ENCODE data around the gene SPATS2. TPM values are rescaled to one million over a fixed set of nuclear protein-coding genes. Genes with fewer than 3 reads are reported as not detected.

SPATS2 gene
- total RNA-seq, 2 experiments from 2014 or later = 6.1 to 6.4 TPM

DNA sequence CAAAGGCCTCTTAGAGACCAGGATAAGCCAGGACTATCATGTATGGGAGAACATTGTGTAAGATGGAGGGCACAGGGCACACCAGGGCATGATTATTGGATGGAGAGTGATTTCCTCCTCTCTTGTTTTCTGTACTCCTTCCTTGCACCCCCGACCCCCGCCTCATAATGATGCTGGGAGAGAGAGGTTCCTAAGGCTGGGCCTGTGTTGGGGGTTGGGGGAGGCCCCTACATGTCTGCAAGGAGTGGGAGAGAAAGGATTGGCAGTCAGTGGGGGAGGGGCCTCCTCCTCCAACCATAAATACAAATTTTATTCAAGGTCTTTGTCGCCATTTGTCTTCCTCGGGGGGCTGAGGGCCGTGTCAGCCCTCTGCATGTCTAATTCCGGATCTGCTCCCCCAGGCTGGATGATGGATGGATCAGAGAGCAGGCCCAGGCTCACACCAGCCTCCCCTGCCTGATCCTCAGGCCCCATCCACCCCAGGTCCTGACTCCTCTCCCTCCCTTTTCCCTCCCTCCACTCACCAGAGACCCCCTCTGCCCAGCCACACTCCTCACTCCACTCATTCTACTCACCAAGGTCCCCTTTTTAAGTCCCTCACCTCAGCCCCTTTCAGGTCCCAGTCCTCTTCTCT, 28.3 kb upstream of the SPATS2 start:
- no peaks in the 10 kb centered on the region for H3K36me3 Mint-ChIP-seq (ENCODE audit: low read depth)
- H3K4me3 ChIP-seq (ENCODE audit: low read length) = no peak overlapping the region
- H3K27me3 Mint-ChIP-seq = peaks cover 88% of the 10 kb centered on the region
- no peaks in the 10 kb centered on the region for H3K36me3 ChIP-seq (ENCODE audit: insufficient read depth, low read length)
- ATAC-seq (ENCODE audit: poor library complexity) = no peak
- H3K27me3 ChIP-seq (ENCODE audit: control insufficient read depth in 1 of 2, insufficient read depth in 2 of 2, low read length in 2 of 2) = peaks cover 71 to 81% of the 10 kb centered on the region in 2 experiments
- POLR2A ChIA-PET = interaction anchor here (1.6 to 2.8 kb wide), 2 partner anchors 9 to 16 kb away, joined by 6 to 7 read pairs; partner anchors contain the start of genes DNAJC22 and TROAP
- no peaks in the 10 kb centered on the region for H3K9me3 Mint-ChIP-seq
- peaks cover 53% of the 10 kb centered on the region for H3K4me1 Mint-ChIP-seq (ENCODE audit: low read depth)
- intact Hi-C loops (cut with DNase I, micrococcal nuclease) = no loop called here
- CTCF ChIA-PET = interaction anchor here (1.2 to 2.4 kb wide), 2 partner anchors 9 kb away, joined by 9 to 23 read pairs; no protein-coding TSS in a partner anchor
- H3K27ac Mint-ChIP-seq = no peak overlapping the region
- H3K9me3 ChIP-seq (ENCODE audit: control insufficient read depth in 1 of 2, insufficient read depth in 1 of 2, low read length in 2 of 2) = peaks cover 0 to 8% of the 10 kb centered on the region in 2 experiments
- no peak overlapping the region for H3K27ac ChIP-seq (ENCODE audit: low read depth in 1 of 2, low read length in 2 of 2)
- H3K4me1 ChIP-seq (ENCODE audit: insufficient read depth, low read length) = peaks cover 46% of the 10 kb centered on the region
- no peak for DNase-seq
- TF ChIP-seq, protein P1, sequence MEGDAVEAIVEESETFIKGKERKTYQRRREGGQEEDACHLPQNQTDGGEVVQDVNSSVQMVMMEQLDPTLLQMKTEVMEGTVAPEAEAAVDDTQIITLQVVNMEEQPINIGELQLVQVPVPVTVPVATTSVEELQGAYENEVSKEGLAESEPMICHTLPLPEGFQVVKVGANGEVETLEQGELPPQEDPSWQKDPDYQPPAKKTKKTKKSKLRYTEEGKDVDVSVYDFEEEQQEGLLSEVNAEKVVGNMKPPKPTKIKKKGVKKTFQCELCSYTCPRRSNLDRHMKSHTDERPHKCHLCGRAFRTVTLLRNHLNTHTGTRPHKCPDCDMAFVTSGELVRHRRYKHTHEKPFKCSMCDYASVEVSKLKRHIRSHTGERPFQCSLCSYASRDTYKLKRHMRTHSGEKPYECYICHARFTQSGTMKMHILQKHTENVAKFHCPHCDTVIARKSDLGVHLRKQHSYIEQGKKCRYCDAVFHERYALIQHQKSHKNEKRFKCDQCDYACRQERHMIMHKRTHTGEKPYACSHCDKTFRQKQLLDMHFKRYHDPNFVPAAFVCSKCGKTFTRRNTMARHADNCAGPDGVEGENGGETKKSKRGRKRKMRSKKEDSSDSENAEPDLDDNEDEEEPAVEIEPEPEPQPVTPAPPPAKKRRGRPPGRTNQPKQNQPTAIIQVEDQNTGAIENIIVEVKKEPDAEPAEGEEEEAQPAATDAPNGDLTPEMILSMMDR (IDR thresholded peaks at IDR 0.05) = no peak
- no peak overlapping the region for H3K4me3 Mint-ChIP-seq

DNA sequence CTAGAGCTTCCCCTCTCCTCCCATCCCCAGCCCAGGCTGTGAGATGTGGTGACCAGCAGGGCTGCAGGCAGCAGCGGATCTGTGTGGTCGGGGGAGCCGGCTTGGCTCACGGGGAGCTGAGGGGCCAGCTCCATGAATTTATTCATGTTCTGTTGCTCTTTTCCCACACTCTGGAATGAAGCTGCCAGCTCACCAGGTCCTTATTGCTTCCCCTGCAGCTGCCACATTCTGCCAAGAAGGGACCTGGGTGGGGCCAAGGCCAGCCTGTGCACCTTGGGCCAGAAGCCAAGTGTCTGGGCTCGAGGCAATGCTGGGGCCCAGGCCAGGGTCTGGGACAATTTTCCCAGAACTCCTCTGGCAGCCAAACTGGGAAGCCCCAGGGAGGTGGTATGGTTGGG, 27.8 kb upstream of the SPATS2 start:
- H3K4me3 Mint-ChIP-seq = no peak overlapping the region
- DNase-seq = no peak
- Histone ChIP-seq H3K36me3 (ENCODE audit: insufficient read depth, low read length) (no peaks in the 10 kb centered on the region), H3K4me3 (ENCODE audit: low read length) (no peak overlapping the region), H3K27me3 (ENCODE audit: control insufficient read depth in 1 of 2, insufficient read depth in 2 of 2, low read length in 2 of 2) (peaks cover 70 to 81% of the 10 kb centered on the region in 2 experiments), H3K9me3 (ENCODE audit: control insufficient read depth in 1 of 2, insufficient read depth in 1 of 2, low read length in 2 of 2) (peaks cover 0 to 8% of the 10 kb centered on the region in 2 experiments), H3K27ac (ENCODE audit: low read depth in 1 of 2, low read length in 2 of 2) (no peak overlapping the region), H3K4me1 (ENCODE audit: insufficient read depth, low read length) (peaks cover 51% of the 10 kb centered on the region)
- TF ChIP-seq, protein P1 (IDR thresholded peaks at IDR 0.05) = no peak
- H3K27ac Mint-ChIP-seq = no peak overlapping the region
- peaks cover 89% of the 10 kb centered on the region for H3K27me3 Mint-ChIP-seq
- peaks cover 55% of the 10 kb centered on the region for H3K4me1 Mint-ChIP-seq (ENCODE audit: low read depth)
- no peaks in the 10 kb centered on the region for H3K9me3 Mint-ChIP-seq
- intact Hi-C loops (cut with DNase I, micrococcal nuclease) = no loop called here
- H3K36me3 Mint-ChIP-seq (ENCODE audit: low read depth) = no peaks in the 10 kb centered on the region
- no peak for ATAC-seq (ENCODE audit: poor library complexity)
- ChIA-PET CTCF (interaction anchor here (1.2 kb wide), 1 partner anchor 8 kb away, joined by 9 read pairs; no protein-coding TSS in a partner anchor), POLR2A (interaction anchor here (1.6 kb wide), 1 partner anchor 17 kb away, joined by 6 read pairs; the partner anchor contains the start of gene TROAP)

DNA sequence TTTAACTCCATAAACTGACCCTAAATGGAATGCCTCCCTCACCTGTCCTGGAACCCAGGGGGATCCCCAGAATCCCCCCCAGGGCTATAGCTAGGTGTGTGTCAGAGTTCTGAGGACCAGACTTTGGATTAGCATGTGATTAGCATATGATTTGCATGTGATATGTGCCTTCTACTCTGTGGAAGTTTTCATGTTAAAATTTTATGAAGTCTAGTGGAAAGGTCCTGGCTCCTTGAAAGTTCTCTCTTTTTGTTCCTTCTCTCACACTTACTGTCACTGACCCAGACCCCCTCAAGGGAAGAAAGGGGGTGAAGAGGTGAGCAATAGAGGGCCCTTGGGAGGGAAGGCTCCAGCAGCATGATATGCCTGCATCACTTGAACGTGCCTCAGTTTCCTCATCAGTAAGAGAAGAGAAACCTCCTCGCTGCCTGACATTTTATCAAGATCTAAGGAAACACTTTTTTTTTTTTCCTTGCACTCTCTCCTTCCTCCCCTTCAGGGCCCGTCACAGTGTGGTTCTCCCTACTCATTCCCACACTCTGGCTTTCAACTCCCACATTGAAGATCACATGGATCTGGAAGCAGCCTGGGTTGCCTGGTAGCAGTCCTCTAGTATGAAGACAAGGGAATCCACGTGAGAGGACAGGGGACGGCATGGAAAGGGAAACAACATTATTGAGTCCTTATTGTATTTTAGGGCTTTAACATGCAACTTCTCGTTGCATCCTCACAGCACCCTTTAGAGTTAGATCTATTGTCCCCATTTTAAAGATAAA, 27.0 kb upstream of the SPATS2 start:
- no peaks in the 10 kb centered on the region for H3K9me3 Mint-ChIP-seq
- H3K4me1 Mint-ChIP-seq (ENCODE audit: low read depth) = peaks cover 50% of the 10 kb centered on the region
- Histone ChIP-seq H3K9me3 (ENCODE audit: control insufficient read depth in 1 of 2, insufficient read depth in 1 of 2, low read length in 2 of 2) (peaks cover 0 to 8% of the 10 kb centered on the region in 2 experiments), H3K36me3 (ENCODE audit: insufficient read depth, low read length) (no peaks in the 10 kb centered on the region), H3K27ac (ENCODE audit: low read depth in 1 of 2, low read length in 2 of 2) (no peak overlapping the region), H3K4me3 (ENCODE audit: low read length) (no peak overlapping the region), H3K27me3 (ENCODE audit: control insufficient read depth in 1 of 2, insufficient read depth in 2 of 2, low read length in 2 of 2) (peaks cover 68 to 79% of the 10 kb centered on the region in 2 experiments), H3K4me1 (ENCODE audit: insufficient read depth, low read length) (peaks cover 58% of the 10 kb centered on the region)
- ATAC-seq (ENCODE audit: poor library complexity) (no peak), DNase-seq (no peak)
- intact Hi-C loops (cut with DNase I, micrococcal nuclease) = no loop called here
- no peak overlapping the region for H3K27ac Mint-ChIP-seq
- peak overlapping the region; percentile 69 for H3K4me3 Mint-ChIP-seq
- H3K36me3 Mint-ChIP-seq (ENCODE audit: low read depth) = no peaks in the 10 kb centered on the region
- CTCF ChIA-PET = interaction anchor here (1.2 kb wide), 1 partner anchor 7 kb away, joined by 9 read pairs; no protein-coding TSS in a partner anchor
- POLR2A ChIA-PET = interaction anchor here (1.6 kb wide), 1 partner anchor 17 kb away, joined by 6 read pairs; the partner anchor contains the start of gene TROAP
- TF ChIP-seq, protein P1 (IDR thresholded peaks at IDR 0.05) = no peak
- H3K27me3 Mint-ChIP-seq = peaks cover 83% of the 10 kb centered on the region

All from CD4-positive, alpha-beta T cell (primary cell).